T47D (cell line): ENCODE results near the gene ZNF665.
A peak's percentile ranks its signal among the peaks of the same experiment; 100 is the strongest.
"Not testable (repeated sequence)": the region's sequence is repeated elsewhere in the genome, so short reads cannot be mapped to it uniquely, and the experiment has no call there.

Source experiments
- DNase-seq, 2 experiments: peaks; one replicate each; pipeline versions ENCODE4 v3.0.0 to v3.0.0-alpha.2; 2011 to 2012; ENCODE audit warnings: low read depth in 1 of 2, low spot score in 1 of 2
- JUND ChIP-seq: IDR thresholded peaks from 2 replicates; pipeline ENCODE4 v1.6.1; 2012; ENCODE audit warnings: low read depth
- in situ Hi-C: cut with HindIII; loops from 2 replicates; pipeline ENCODE4 v1.10.0; 2016; ENCODE audit warnings: low sequenced_read_pairs, low pct_unique_long_range_greater_than_20kb

ZNF665 gene

DNA sequence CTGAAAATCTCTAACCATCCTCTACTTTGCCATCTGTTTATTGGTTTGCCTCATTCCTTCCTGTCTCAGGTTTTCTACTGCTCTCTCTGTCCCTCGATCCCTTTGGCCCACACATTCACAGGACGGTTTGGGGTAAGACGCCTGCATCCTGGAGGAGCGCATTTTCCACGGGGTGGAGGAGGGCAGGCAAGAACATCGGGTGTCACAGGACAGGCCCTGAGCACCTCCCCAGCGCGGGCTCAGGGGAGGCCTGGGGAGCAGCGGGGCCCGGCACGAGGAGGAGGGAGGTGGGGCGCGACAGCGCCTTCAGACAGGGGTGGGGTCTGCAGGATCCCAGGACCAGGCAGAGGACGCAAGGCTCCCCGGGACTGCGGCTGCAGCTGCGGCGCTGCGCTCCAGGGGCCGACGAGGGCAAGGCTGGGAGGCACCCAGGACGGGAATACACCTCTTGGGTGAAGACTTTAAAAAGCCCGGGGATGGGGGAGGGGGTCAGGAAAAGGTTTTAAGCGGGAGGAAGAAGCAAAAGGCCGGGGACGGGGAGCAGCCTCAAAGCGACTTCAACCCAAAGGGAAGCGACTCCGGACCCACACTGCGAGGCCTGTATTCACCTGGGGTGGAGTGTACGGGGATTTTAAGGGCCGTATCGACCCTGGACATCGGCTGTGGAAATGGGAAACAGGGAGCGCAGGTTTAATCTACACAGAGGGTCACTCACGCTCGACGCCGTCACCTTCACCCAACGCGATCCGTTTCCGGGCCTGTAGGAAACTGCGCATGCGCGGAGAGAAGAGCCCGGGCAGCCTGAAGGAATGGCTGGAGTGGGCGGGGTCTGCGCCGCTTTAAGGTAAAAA lies 60.8 kb downstream of the ZNF665 start, which contains the start of gene ZNF415:
TSS of gene ZNF415 (minus strand) at position 770 of the 851 bp plus-strand sequence. CDS start 10,234 bp downstream, outside the sequence.
- in situ Hi-C loops: no loop called here
- DNase-seq: peak; percentile 55 to 68
- no peak for TF ChIP-seq JUND

DNA sequence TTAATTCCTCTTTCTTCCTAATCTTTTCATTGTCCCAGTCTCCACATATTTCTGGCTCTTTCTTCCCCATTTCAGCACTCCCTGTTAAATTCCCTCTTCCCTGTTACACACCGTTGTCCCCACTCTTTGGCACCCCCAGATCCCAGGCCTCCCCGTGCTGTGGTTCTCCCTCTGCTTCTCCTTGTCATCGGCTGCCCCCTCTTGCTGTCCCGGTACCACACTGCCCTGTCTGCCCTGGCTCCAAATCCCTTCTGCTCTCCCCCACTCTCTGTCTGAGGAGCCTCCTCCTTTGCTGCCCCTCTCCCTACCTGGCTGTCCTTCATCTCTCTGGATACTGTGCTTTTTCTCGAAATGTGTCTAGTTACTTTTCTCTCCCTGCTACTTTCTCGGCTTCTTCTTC lies 61.4 kb downstream of the ZNF665 start:
- DNase-seq: no peak
- no peak for TF ChIP-seq JUND
- in situ Hi-C loops: no loop called here

DNA sequence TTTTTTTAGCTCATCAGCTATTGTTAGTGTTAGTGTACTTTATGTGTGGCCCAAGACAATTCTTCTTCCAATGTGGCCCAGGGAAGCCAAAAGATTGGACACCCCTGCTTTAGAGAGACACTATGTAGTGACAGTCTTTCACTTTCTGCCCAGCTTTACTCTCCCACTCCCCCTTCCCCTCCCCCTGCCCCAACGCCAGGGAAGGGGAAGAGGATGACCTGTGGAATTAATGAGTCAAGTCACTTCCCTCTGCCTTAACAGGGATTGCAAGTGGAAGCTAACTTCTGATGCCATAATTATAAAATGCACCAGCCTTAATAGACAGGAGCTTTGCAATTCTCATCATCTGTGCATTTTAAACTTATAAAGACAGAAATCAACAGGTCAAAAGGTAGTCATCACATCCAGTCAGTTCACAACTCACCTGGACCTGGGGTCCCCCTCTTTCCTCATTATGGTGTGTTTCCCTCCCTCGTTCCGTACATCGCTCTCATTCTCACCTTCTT lies 62.0 kb downstream of the ZNF665 start:
- in situ Hi-C loops: no loop called here
- no peak for TF ChIP-seq JUND
- no peak for DNase-seq

DNA sequence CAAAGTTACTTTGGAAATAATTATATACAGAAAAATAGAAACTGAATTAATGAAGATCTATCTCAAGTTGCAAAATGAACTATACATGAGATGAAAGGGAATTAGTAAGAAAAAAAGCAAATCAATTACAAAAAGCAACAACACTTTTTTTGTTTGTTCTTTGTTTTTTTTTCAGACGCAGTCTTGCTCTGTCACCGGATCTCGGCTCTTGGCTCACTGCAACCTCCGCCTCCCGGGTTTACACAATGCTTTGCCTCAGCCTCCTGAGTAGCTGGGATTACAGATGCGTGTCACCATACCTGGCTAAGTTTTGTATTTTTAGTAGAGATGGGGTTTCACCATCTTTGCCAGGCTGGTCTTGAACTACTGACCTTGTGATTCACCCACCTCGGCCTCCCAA lies 62.7 kb downstream of the ZNF665 start:
- no peak for DNase-seq
- in situ Hi-C loops: no loop called here

DNA sequence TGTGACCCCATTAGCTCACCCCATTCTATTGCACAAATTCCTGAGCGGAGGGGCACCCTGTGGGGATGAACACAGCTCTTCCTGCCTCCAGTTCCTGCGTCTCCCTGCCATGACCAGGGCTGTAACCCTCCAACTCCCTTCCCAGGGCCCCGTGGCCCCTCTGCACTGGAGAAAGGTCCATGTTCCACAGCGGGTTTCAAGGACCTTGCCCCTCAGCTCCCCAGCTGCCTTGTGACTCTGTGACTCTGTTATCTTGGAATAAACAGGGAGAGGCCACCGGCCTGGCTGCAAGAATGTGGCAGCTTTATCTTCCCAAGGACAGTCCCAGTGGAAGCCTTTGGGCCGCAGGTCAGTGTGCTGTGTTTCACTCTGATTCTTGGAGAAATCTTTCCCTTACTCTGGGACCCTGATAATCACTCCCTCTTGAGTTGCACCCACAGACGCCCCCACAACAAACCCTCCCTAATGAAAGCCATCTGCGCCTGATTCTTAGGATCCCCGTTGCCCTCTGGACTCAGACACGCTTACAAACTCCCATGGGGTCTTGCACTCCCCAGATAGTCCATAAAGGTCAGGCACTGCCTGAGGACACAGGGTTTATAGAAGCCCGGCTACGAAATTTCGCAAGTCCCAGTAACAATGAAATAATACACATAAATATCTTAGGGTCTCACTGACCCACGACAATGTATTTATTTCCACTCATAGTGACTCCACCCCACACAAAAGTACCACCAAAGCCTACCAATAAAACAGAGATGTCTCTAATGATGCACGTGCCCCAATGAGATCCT lies 66.2 kb downstream of the ZNF665 start:
- in situ Hi-C loops: not testable (repeated sequence)

More for the DNA sequence above, 62.7 kb downstream of the ZNF665 start:
- no peak for TF ChIP-seq JUND

DNA sequence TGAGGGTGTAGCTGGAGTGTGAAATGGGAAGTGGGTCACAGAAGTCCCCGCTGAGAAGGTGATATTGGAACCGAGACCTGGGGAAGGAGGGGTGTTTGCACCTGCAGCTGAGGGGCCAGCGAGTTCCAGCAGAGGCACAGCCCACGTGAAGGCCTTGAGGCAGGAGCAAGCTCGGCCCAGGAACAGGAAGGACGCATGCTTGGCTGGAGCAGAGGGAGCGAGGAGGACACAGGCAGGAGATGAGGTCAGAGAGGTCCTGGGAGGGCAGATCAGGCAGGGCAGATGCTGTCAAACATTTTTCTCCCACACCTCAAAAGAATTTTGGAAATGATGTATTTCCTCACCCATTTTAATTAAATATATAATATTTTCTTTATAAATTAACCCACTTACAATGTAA lies 69.8 kb downstream of the ZNF665 start:
- in situ Hi-C loops: no loop called here
- TF ChIP-seq JUND: no peak
- no peak for DNase-seq

More for the DNA sequence above, 66.2 kb downstream of the ZNF665 start:
- DNase-seq: not testable (repeated sequence)
